Endothelial cell of umbilical vein (primary cell): Measurements from ENCODE around the gene MYH9. TPM values are rescaled to one million over a fixed set of nuclear protein-coding genes. Genes with fewer than 3 reads are reported as not detected.

Experiments used
- BruUV-seq: library from RNA; stranded (reverse); fragments of 400-500 nt; replicated peaks from 2 replicates; lab custom pipeline; 2021; lab: Mats Ljungman, UMichigan
- CTCF ChIA-PET: fragments of 300-600, 350-600 bp; sonication (Branson Sonifier 250); formaldehyde crosslinking; loops from one replicate; lab custom pipeline; 2021; ENCODE audit warnings: antibody characterized with exemption, inconsistent platforms; lab: Charles Lee
- POLR2A ChIA-PET: fragments of 300-600, 350-600 bp; sonication (Branson Sonifier 250); formaldehyde crosslinking; loops from one replicate; lab custom pipeline; 2021; ENCODE audit warnings: antibody characterized with exemption, inconsistent platforms; lab: Charles Lee
- DNase-seq: peaks from one replicate; pipeline ENCODE4 v3.0.0-alpha.2; 2011; ENCODE audit warnings: low read depth, low spot score
- FAIRE-seq: peaks from 2 replicates; lab custom pipeline; 2011; peaks lifted over from hg19 to GRCh38; lab: Jason Lieb, UNC
- H2AFZ ChIP-seq: 2 replicates; pipeline ENCODE4 v1.6.0; 2012; ENCODE audit warnings: low read depth, low read length, control low read depth, inconsistent platforms
- H3K27ac ChIP-seq: 2 replicates; pipeline ENCODE4 v1.5.1; 2011; ENCODE audit warnings: low read depth, mild to moderate bottlenecking, control low read depth, low read length, moderate library complexity; ENCODE audit not compliant: insufficient read depth
- H3K27me3 ChIP-seq, 2 experiments: 2 replicates each; pipeline versions ENCODE4 v1.6.0 to v1.6.1; 2011; ENCODE audit warnings: low read length in 2 of 2, mixed read lengths in 1 of 2; ENCODE audit not compliant: control insufficient read depth in 2 of 2, insufficient read depth in 2 of 2
- H3K36me3 ChIP-seq, 2 experiments: 2 replicates in 1 of 2; 3 replicates in 1 of 2; pipeline ENCODE4 v1.5.1; 2011; ENCODE audit warnings: low read length in 2 of 2, mild to moderate bottlenecking in 1 of 2, moderate library complexity in 1 of 2; ENCODE audit not compliant: control insufficient read depth in 2 of 2, insufficient read depth in 2 of 2; ENCODE audit errors: extremely low read depth in 1 of 2
- H3K4me1 ChIP-seq: 3 replicates; pipeline ENCODE4 v1.5.1; 2011; ENCODE audit warnings: mild to moderate bottlenecking, low read length; ENCODE audit not compliant: control insufficient read depth, insufficient read depth; ENCODE audit errors: extremely low read depth
- H3K4me2 ChIP-seq: 2 replicates; pipeline ENCODE4 v1.6.1; 2011; ENCODE audit warnings: low read length, control low read depth, mixed read lengths; ENCODE audit not compliant: insufficient read depth
- H3K4me3 ChIP-seq, 3 experiments: fragments of 200-600 bp in 1 of 3; sonication (generic), shearing (Covaris generic) in 1 of 3; replicated peaks in 1 of 3; 2 replicates each; pipeline ENCODE4 v1.5.1; 2011 to 2016; ENCODE audit warnings: control low read depth in 3 of 3, low read length in 3 of 3, mild to moderate bottlenecking in 2 of 3, inconsistent platforms in 1 of 3, low read depth in 1 of 3, moderate library complexity in 1 of 3; ENCODE audit not compliant: insufficient read depth in 1 of 3
- H3K79me2 ChIP-seq: 2 replicates; pipeline ENCODE4 v1.6.0; 2012; ENCODE audit warnings: low read length, inconsistent platforms; ENCODE audit not compliant: control insufficient read depth, insufficient read depth
- H3K9ac ChIP-seq: replicated peaks from 2 replicates; pipeline ENCODE3; 2011; ENCODE audit warnings: low read length, control low read depth; ENCODE audit not compliant: insufficient read depth; ENCODE audit errors: extremely low read depth
- H3K9me1 ChIP-seq: replicated peaks from 3 replicates; pipeline ENCODE4 v1.6.0; 2011; ENCODE audit warnings: mild to moderate bottlenecking, low read length; ENCODE audit not compliant: control insufficient read depth, insufficient read depth; ENCODE audit errors: extremely low read depth
- H3K9me3 ChIP-seq: replicated peaks from 2 replicates; pipeline ENCODE4 v1.5.1; 2012; ENCODE audit warnings: low read length, inconsistent platforms; ENCODE audit not compliant: control insufficient read depth, insufficient read depth
- H4K20me1 ChIP-seq: replicated peaks from 2 replicates; pipeline ENCODE3; 2011; ENCODE audit warnings: mild to moderate bottlenecking, low read length; ENCODE audit not compliant: control insufficient read depth, insufficient read depth; ENCODE audit errors: extremely low read depth
- EZH2 ChIP-seq: IDR thresholded peaks from 2 replicates; pipeline ENCODE4 v1.6.1; 2012; ENCODE audit warnings: borderline replicate concordance, low read depth, mild to moderate bottlenecking, moderate library complexity, low read length, inconsistent platforms; ENCODE audit not compliant: severe bottlenecking
- FOS ChIP-seq: IDR thresholded peaks from 2 replicates; pipeline ENCODE4 v1.6.1; 2011; ENCODE audit warnings: mild to moderate bottlenecking, low read length, moderate library complexity, borderline replicate concordance; ENCODE audit not compliant: insufficient read depth
- GATA2 ChIP-seq: IDR thresholded peaks from 2 replicates; pipeline ENCODE4 v1.7.0; 2011; ENCODE audit warnings: low read depth, mild to moderate bottlenecking, moderate library complexity, mixed read lengths, low read length; ENCODE audit not compliant: insufficient read length, insufficient read depth
- JUN ChIP-seq: IDR thresholded peaks from 2 replicates; pipeline ENCODE4 v1.6.1; 2011; ENCODE audit warnings: borderline replicate concordance, low read depth; ENCODE audit not compliant: insufficient read length, insufficient read depth
- MYC ChIP-seq: IDR thresholded peaks from one replicate; pipeline ENCODE4 v1.6.1; 2011; ENCODE audit warnings: mild to moderate bottlenecking, low read depth, low read length
- POLR2A ChIP-seq: IDR thresholded peaks from 2 replicates; pipeline ENCODE4 v1.6.1; 2012; ENCODE audit warnings: low read depth, mild to moderate bottlenecking, control low read depth, low read length
- POLR2AphosphoS5 ChIP-seq: IDR thresholded peaks from 2 replicates; pipeline ENCODE4 v1.6.1; 2012; ENCODE audit warnings: low read depth, mild to moderate bottlenecking, control low read depth, low read length, moderate library complexity; ENCODE audit not compliant: insufficient read depth
- dilution Hi-C: fragments of 300-500 bp; cut with MboI; formaldehyde crosslinking; loops from one replicate; pipeline ENCODE4 v1.15.0; 2019; ENCODE audit warnings: low sequenced_read_pairs; ENCODE audit not compliant: extremely low pct_ligation_motif_present
- intact Hi-C: fragments of 100-400 bp; cut with micrococcal nuclease; formaldehyde crosslinking; loops from one replicate; pipeline ENCODE4 v1.10.0; 2022
- polyA plus RNA-seq, 4 experiments: library from polyadenylated mRNA; depleted of rRNA in 3 of 4; stranded (reverse) in 3 of 4; unstranded in 1 of 4; fragments of >200 nt; gene quantifications; 2 replicates each; pipeline versions ENCODE4 v1.2.1 to v1.2.3, GENCODE V29; 2011 to 2012; ENCODE audit warnings: missing spikeins in 1 of 4
- total RNA-seq: library from RNA; stranded (reverse); gene quantifications from 2 replicates; pipeline ENCODE4 v1.2.3, GENCODE V29; 2021
- TF ChIP-seq, protein P1 (sequence below), 2 donors: IDR thresholded peaks; 1 replicate in 1 of 2; 2 replicates in 1 of 2; pipeline ENCODE4 v1.5.1; 2011; ENCODE audit warnings: low read length in 2 of 2, mild to moderate bottlenecking in 2 of 2, moderate library complexity in 2 of 2, control low read depth in 1 of 2, inconsistent platforms in 1 of 2, low read depth in 1 of 2; ENCODE audit not compliant: insufficient read depth in 1 of 2; ENCODE audit errors: extremely low read depth in 1 of 2
- TF ChIP-seq, protein P2 (sequence below): IDR thresholded peaks from 2 replicates; pipeline ENCODE4 v1.6.1; 2011; ENCODE audit not compliant: insufficient read depth, insufficient read length

MYH9 gene
- total and polyA plus RNA-seq, 2 donors (not counting 3 experiments of a cell fraction or from before 2014, with no cell fraction given): 188 to 1,413 TPM

DNA sequence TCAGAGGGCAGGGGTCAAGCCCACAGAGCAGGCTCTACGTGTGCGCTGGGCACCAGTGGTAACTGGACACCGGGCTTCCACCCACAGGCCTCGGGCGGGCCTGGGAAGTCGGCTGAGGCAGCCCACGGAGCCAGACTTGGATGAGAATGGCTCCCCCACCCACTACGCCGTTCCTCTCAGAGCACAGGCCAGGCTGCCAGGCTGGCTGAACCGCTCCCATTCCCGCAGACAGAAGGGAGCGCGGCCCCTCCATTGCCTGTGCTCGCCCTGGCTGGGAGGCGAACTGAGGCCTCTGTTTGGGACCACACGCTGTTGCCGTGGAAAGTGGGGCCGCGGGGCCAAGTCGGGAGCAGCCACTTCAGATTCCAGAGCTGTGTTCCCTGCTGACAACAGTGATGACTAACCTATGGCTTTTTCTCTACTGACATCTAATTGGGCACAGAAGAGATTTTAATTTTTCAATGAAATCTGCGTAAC, 63.9 kb downstream of the MYH9 start:
- H3K9me3 ChIP-seq: no peaks in the 10 kb centered on the region
- H3K79me2 ChIP-seq: peaks cover 98% of the 10 kb centered on the region
- peaks cover 69 to 76% of the 10 kb centered on the region in 2 experiments for H3K36me3 ChIP-seq
- no peak overlapping the region for H2AFZ ChIP-seq
- no peak overlapping the region for H3K4me3 ChIP-seq
- intact Hi-C loops: no loop called here
- peaks cover 63% of the 10 kb centered on the region for H3K4me1 ChIP-seq
- no TSS peak for BruUV-seq
- FAIRE-seq: no peak
- ChIA-PET POLR2A (no interaction called here), CTCF (interaction anchor here (1.5 to 5.3 kb wide), 3 partner anchors 9 to 162 kb away, joined by 5 to 33 read pairs (median 9); no protein-coding TSS in a partner anchor)
- DNase-seq: no peak
- no peaks in the 10 kb centered on the region for H3K9me1 ChIP-seq
- peak overlapping the region; percentile 72 for H3K27ac ChIP-seq
- dilution Hi-C loops: no loop called here
- TF ChIP-seq GATA2 (no peak), JUN (no peak), POLR2AphosphoS5 (no peak), EZH2 (no peak), MYC (no peak), POLR2A (no peak), FOS (no peak)
- TF ChIP-seq, protein P1, sequence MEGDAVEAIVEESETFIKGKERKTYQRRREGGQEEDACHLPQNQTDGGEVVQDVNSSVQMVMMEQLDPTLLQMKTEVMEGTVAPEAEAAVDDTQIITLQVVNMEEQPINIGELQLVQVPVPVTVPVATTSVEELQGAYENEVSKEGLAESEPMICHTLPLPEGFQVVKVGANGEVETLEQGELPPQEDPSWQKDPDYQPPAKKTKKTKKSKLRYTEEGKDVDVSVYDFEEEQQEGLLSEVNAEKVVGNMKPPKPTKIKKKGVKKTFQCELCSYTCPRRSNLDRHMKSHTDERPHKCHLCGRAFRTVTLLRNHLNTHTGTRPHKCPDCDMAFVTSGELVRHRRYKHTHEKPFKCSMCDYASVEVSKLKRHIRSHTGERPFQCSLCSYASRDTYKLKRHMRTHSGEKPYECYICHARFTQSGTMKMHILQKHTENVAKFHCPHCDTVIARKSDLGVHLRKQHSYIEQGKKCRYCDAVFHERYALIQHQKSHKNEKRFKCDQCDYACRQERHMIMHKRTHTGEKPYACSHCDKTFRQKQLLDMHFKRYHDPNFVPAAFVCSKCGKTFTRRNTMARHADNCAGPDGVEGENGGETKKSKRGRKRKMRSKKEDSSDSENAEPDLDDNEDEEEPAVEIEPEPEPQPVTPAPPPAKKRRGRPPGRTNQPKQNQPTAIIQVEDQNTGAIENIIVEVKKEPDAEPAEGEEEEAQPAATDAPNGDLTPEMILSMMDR (IDR thresholded peaks at IDR 0.05; ENCODE audit: extremely low read depth in 1 of 2, insufficient read depth in 1 of 2, low read depth in 1 of 2, low read length in 2 of 2): no peak
- TF ChIP-seq, protein P2, sequence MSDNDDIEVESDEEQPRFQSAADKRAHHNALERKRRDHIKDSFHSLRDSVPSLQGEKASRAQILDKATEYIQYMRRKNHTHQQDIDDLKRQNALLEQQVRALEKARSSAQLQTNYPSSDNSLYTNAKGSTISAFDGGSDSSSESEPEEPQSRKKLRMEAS: no peak
- H3K4me2 ChIP-seq: no peak overlapping the region
- no peaks in the 10 kb centered on the region for H4K20me1 ChIP-seq
- H3K27me3 ChIP-seq: no peaks in the 10 kb centered on the region
- peak overlapping the region; percentile 28 for H3K9ac ChIP-seq
